ENCODE results near the gene ZRANB3.

- no peak for TF ChIP-seq POLR2A (IDR thresholded peaks at IDR 0.05; ENCODE audit: borderline replicate concordance, extremely low read depth, insufficient read depth, insufficient read length)
- TF ChIP-seq RAD21 (IDR thresholded peaks at IDR 0.05; ENCODE audit: low read depth): no peak
- no peak for TF ChIP-seq EZH2 (IDR thresholded peaks at IDR 0.05)
- TF ChIP-seq CTCF (IDR thresholded peaks at IDR 0.05 in 2 of 3, conservative IDR thresholded peaks at IDR 0.05 in 1 of 3; ENCODE audit: borderline replicate concordance in 1 of 3, insufficient read depth in 1 of 3, low read depth in 2 of 3, low read length in 2 of 3): no peak
- TF ChIP-seq MAX (IDR thresholded peaks at IDR 0.05): no peak
- TF ChIP-seq POLR2AphosphoS5 (IDR thresholded peaks at IDR 0.05; ENCODE audit: low read depth, low read length): no peak
- TF ChIP-seq ELF1 (IDR thresholded peaks at IDR 0.05; ENCODE audit: borderline replicate concordance, low read depth): no peak
- no peak for TF ChIP-seq CBX3 (IDR thresholded peaks at IDR 0.05; ENCODE audit: low read depth)
- no peak for TF ChIP-seq ZNF274 (IDR thresholded peaks at IDR 0.05; ENCODE audit: low read depth, low read length)
- TF ChIP-seq YY1 (IDR thresholded peaks at IDR 0.05; ENCODE audit: extremely low read depth, insufficient replicate concordance, low read depth, low read length): no peak
- no peak for TF ChIP-seq SIN3A (IDR thresholded peaks at IDR 0.05; ENCODE audit: low read depth)
- no peak for TF ChIP-seq ZBTB33 (IDR thresholded peaks at IDR 0.05; ENCODE audit: extremely low read depth, insufficient replicate concordance, low read length)
- no peak for TF ChIP-seq ZFX (IDR thresholded peaks at IDR 0.05)
- TF ChIP-seq CEBPB (IDR thresholded peaks at IDR 0.05; ENCODE audit: low read depth): no peak
These were observed 59.9 kb downstream of the ZRANB3 start for GRCh38 chr2:135471106-135471505.

Measured in HCT116 (cell line).